ENCODE measurements around the gene C1orf53. TPM values are rescaled to one million over a fixed set of nuclear protein-coding genes. Genes with fewer than 3 reads are reported as not detected.
"Not testable (repeated sequence)": the region's sequence is repeated elsewhere in the genome, so short reads cannot be mapped to it uniquely, and the experiment has no call there.

The C1orf53 gene
- polyA plus RNA-seq, 1 of the 3 experiments (the other 2 are of a cell fraction), result 24.9 TPM

DNA sequence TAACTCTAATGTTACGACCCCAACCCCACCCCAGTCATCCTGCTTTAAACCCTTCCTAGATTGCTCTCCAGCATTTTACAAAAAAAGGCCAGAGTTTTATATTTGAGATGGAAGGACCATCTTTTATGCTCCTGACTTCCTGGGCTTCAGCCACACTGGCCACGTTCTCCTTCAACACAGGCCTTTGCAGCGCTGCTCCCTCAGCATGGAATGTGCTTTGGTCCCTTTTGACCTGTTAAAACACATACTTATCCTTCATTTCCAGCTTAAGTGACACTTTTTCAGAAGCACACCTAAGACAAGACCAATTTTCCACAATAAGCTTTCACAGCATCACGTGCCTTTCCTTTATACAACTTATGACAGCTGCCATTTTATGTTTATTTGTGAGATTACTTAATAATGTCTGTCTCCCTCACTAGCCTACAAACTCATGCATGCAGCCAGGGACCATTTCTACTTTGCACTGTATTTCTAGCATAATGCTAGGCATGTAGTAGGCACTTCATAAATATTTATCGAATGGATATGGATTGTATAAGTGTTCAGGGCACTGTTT, 49.3 kb downstream of the C1orf53 start:
- no peaks in the 10 kb centered on the region for H3K36me3 ChIP-seq (replicated peaks in 1 of 2; ENCODE audit: control insufficient read depth in 1 of 2, insufficient read depth in 2 of 2, low read length in 1 of 2)
- no peak overlapping the region for H2AFZ ChIP-seq (ENCODE audit: low read depth)
- TF ChIP-seq, protein P1, sequence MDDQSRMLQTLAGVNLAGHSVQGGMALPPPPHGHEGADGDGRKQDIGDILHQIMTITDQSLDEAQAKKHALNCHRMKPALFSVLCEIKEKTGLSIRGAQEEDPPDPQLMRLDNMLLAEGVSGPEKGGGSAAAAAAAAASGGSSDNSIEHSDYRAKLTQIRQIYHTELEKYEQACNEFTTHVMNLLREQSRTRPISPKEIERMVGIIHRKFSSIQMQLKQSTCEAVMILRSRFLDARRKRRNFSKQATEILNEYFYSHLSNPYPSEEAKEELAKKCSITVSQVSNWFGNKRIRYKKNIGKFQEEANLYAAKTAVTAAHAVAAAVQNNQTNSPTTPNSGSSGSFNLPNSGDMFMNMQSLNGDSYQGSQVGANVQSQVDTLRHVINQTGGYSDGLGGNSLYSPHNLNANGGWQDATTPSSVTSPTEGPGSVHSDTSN (IDR thresholded peaks at IDR 0.05), result no peak
- TF ChIP-seq SIN3A (IDR thresholded peaks at IDR 0.05; ENCODE audit: borderline replicate concordance, low read depth, low read length), result no peak
- TF ChIP-seq RXRA (IDR thresholded peaks at IDR 0.05; ENCODE audit: borderline replicate concordance, low read depth), result no peak
- no peak for TF ChIP-seq NFIC (IDR thresholded peaks at IDR 0.05; ENCODE audit: borderline replicate concordance)
- TF ChIP-seq MEF2A (IDR thresholded peaks at IDR 0.05; ENCODE audit: borderline replicate concordance, low read depth), result no peak
- TF ChIP-seq SMC3 (IDR thresholded peaks at IDR 0.05; ENCODE audit: low read depth, low read length), result no peak
- TF ChIP-seq GABPA (IDR thresholded peaks at IDR 0.05; ENCODE audit: low read depth), result no peak
- TF ChIP-seq, protein P2, sequence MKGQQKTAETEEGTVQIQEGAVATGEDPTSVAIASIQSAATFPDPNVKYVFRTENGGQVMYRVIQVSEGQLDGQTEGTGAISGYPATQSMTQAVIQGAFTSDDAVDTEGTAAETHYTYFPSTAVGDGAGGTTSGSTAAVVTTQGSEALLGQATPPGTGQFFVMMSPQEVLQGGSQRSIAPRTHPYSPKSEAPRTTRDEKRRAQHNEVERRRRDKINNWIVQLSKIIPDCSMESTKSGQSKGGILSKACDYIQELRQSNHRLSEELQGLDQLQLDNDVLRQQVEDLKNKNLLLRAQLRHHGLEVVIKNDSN (IDR thresholded peaks at IDR 0.05; ENCODE audit: borderline replicate concordance, low read depth), result no peak
- no peak for TF ChIP-seq FOXJ3 (CRISPR knock-in tag; IDR thresholded peaks at IDR 0.05)
- no peak for TF ChIP-seq MXI1 (IDR thresholded peaks at IDR 0.05; ENCODE audit: low read depth, low read length)
- 89% methylated on average over 5 of the region's 5 CpGs for WGBS (ENCODE audit: low lambda C conversion rate)
- H3F3A ChIP-seq (replicated peaks; ENCODE audit: insufficient read depth), result no peaks in the 10 kb centered on the region
- H3K27me3 ChIP-seq (ENCODE audit: insufficient read depth), result no peaks in the 10 kb centered on the region
- no peak overlapping the region for H3K9ac ChIP-seq
- POLR2A ChIA-PET, result no interaction called here
- no peak overlapping the region for H3K27ac ChIP-seq (ENCODE audit: low read depth in 2 of 2, low read length in 1 of 2)
- no peak overlapping the region for H3K4me3 ChIP-seq (ENCODE audit: low read depth in 2 of 2, low read length in 1 of 2)
- no peaks in the 10 kb centered on the region for H3K9me2 ChIP-seq
- peaks cover 0 to 2% of the 10 kb centered on the region in 2 experiments; a peak in 1 of 4 replicates for H3K4me1 ChIP-seq (ENCODE audit: control insufficient read depth in 1 of 2, insufficient read depth in 2 of 2, low read depth in 1 of 2, low read length in 1 of 2)
- H3K79me2 ChIP-seq (ENCODE audit: insufficient read depth), result no peaks in the 10 kb centered on the region
- no peaks in the 10 kb centered on the region for H4K20me1 ChIP-seq (ENCODE audit: insufficient read depth)
- CTCF ChIA-PET, result no interaction called here
- no peak overlapping the region for H3K4me2 ChIP-seq
- no peaks in the 10 kb centered on the region for H3K9me3 ChIP-seq
- no peak for DNase-seq

DNA sequence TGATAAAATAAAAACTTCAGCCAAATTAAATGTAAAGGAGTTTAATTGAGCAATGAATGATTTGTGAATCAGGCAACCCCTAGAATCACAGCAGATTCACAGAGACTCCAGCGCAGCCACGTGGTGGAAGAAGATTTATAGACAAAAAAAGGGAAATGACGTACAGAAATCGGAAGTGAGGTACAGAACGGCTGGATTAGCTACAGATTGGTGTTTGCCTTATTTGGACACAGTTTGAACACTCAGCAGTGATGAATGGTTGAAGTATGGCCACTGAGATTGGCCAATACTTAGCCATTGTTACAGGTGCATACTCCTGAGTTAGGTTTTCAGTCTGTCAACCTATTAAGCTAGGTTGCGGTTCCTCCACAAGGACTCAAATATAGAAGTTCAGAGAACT, 51.0 kb downstream of the C1orf53 start:
- H3K9ac ChIP-seq; CTCF ChIA-PET; H3F3A ChIP-seq (replicated peaks; ENCODE audit: insufficient read depth); H3K4me1 ChIP-seq (ENCODE audit: control insufficient read depth in 1 of 2, insufficient read depth in 2 of 2, low read depth in 1 of 2, low read length in 1 of 2); H4K20me1 ChIP-seq (ENCODE audit: insufficient read depth); DNase-seq; H3K27ac ChIP-seq (ENCODE audit: low read depth in 2 of 2, low read length in 1 of 2); H2AFZ ChIP-seq (ENCODE audit: low read depth); H3K4me3 ChIP-seq (ENCODE audit: low read depth in 2 of 2, low read length in 1 of 2); H3K9me2 ChIP-seq; POLR2A ChIA-PET; H3K9me3 ChIP-seq; H3K27me3 ChIP-seq (ENCODE audit: insufficient read depth); H3K36me3 ChIP-seq (replicated peaks in 1 of 2; ENCODE audit: control insufficient read depth in 1 of 2, insufficient read depth in 2 of 2, low read length in 1 of 2); H3K4me2 ChIP-seq; H3K79me2 ChIP-seq (ENCODE audit: insufficient read depth): not testable (repeated sequence)
- WGBS (ENCODE audit: low lambda C conversion rate), result 77% methylated on average over 6 of the region's 6 CpGs
